ENCODE data around the gene SLC9A9.

Gene SLC9A9

DNA sequence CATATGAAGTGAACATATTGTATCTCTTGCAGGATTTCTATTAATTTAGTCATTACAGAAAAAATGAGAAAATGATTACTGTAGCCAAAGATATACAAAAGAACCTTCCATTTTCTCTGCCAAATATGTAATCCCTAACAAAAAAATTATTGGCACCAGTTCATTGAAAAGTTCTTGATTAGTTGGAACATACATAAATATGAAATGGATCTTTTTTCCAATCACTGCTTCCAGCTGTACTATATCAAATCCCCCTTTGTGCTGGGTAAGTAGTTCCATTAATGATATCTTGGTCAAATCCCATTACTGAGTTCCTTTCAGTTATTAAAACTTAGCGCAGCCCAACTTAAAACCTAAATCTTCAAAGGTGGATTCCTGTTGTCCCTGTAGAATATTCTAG, 263.8 kb downstream of the SLC9A9 start:
- no peak for TF ChIP-seq ZNF70 (CRISPR knock-in tag; IDR thresholded peaks at IDR 0.05)

DNA sequence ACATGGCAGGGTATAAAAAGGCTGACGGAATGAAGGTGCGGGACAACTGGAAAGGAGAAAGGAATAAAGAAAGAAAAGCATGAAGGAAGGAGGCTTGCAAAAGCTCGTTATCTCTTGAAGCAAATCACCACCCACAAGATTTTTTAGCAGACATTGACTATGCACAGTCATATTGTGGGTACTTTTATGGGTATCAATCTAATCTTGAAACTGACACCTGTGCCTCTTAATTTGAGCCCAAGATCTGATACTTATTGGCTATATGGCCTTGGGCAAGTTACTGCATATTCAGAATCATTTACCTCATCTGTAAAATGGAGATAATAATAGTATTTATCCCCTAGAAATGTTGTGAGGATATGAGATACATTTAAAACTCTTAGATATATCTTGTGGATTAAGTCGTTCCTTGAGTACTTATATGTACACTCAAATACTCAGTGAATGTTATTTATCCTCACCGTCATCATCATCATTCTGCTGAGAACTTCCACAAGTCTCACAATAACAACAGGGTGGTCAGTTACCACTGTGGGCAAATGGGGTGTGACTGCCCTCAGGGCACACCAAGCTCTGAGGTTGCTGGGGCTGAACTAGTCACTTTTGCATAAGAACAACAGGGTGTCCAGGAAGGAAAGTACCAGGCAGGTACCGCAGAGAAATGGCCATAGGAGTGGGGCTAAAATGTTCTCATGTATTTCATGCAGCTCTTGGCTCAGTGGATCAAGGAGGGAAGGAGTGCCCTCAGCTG, 266.1 kb downstream of the SLC9A9 start:
- no peak for ATAC-seq
- TF ChIP-seq ZNF565 (CRISPR knock-in tag; conservative IDR thresholded peaks at IDR 0.05; ENCODE audit: low read depth): no peak
- TF ChIP-seq ESRRG (CRISPR knock-in tag; IDR thresholded peaks at IDR 0.05): no peak
- no peak for TF ChIP-seq TOX (CRISPR knock-in tag; IDR thresholded peaks at IDR 0.05; ENCODE audit: borderline replicate concordance)
- TF ChIP-seq, protein P1, sequence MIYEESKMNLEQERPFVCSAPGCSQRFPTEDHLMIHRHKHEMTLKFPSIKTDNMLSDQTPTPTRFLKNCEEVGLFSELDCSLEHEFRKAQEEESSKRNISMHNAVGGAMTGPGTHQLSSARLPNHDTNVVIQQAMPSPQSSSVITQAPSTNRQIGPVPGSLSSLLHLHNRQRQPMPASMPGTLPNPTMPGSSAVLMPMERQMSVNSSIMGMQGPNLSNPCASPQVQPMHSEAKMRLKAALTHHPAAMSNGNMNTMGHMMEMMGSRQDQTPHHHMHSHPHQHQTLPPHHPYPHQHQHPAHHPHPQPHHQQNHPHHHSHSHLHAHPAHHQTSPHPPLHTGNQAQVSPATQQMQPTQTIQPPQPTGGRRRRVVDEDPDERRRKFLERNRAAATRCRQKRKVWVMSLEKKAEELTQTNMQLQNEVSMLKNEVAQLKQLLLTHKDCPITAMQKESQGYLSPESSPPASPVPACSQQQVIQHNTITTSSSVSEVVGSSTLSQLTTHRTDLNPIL (CRISPR knock-in tag; IDR thresholded peaks at IDR 0.05; ENCODE audit: low read depth): no peak
- no peak for TF ChIP-seq ZFP3 (CRISPR knock-in tag; IDR thresholded peaks at IDR 0.05)
- no peak for TF ChIP-seq BACH2 (CRISPR knock-in tag; IDR thresholded peaks at IDR 0.05; ENCODE audit: borderline replicate concordance)
- TF ChIP-seq TCF4 (CRISPR knock-in tag; IDR thresholded peaks at IDR 0.05; ENCODE audit: borderline replicate concordance): no peak
- no peak for TF ChIP-seq ZFP30 (CRISPR knock-in tag; IDR thresholded peaks at IDR 0.05)

More for the DNA sequence above, 263.8 kb downstream of the SLC9A9 start:
- ATAC-seq: no peak

DNA sequence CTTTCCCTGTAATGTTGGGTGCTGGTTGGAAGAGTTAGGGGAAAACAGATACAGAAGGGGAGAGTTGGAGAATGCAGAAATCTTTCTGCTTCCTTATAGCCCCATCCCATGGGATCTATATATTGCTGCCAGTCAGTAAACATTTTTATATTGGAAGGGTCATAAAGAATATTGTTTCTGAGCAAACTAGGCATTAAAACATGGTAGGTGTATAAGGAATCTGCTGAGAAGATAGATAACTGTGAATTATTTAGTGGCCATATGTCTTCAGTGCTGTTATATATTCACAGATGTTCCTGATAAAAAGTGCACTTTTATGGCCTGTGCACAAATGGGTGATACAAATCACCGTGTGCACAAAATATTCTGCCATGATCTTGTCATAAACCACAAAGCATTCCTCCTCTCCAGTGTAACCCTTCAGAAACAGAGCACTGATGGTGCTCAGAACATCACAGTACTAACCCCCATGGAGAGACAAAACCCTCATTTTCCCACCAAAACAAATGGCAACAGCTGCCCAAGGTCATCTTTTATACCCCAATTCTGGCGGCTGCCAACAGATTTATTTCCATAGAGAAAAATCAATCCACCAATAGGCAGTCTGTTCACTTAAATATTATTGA, 269.3 kb downstream of the SLC9A9 start:
- no peak for ATAC-seq
- TF ChIP-seq PPARA (CRISPR knock-in tag; IDR thresholded peaks at IDR 0.05; ENCODE audit: borderline replicate concordance) (no peak), ESRRG (CRISPR knock-in tag; IDR thresholded peaks at IDR 0.05) (no peak), SNAI2 (CRISPR knock-in tag; IDR thresholded peaks at IDR 0.05) (no peak), RARB (CRISPR knock-in tag; IDR thresholded peaks at IDR 0.05) (no peak), CSDC2 (CRISPR knock-in tag; IDR thresholded peaks at IDR 0.05) (no peak), ZNF8 (CRISPR knock-in tag; IDR thresholded peaks at IDR 0.05) (no peak), OSR1 (CRISPR knock-in tag; IDR thresholded peaks at IDR 0.05) (no peak), ZNF70 (CRISPR knock-in tag; IDR thresholded peaks at IDR 0.05) (no peak), TOX (CRISPR knock-in tag; IDR thresholded peaks at IDR 0.05; ENCODE audit: borderline replicate concordance) (no peak), ZFP3 (CRISPR knock-in tag; IDR thresholded peaks at IDR 0.05) (no peak)
- TF ChIP-seq, protein P2, sequence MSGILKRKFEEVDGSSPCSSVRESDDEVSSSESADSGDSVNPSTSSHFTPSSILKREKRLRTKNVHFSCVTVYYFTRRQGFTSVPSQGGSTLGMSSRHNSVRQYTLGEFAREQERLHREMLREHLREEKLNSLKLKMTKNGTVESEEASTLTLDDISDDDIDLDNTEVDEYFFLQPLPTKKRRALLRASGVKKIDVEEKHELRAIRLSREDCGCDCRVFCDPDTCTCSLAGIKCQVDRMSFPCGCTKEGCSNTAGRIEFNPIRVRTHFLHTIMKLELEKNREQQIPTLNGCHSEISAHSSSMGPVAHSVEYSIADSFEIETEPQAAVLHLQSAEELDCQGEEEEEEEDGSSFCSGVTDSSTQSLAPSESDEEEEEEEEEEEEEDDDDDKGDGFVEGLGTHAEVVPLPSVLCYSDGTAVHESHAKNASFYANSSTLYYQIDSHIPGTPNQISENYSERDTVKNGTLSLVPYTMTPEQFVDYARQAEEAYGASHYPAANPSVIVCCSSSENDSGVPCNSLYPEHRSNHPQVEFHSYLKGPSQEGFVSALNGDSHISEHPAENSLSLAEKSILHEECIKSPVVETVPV (CRISPR knock-in tag; IDR thresholded peaks at IDR 0.05): no peak
- TF ChIP-seq, protein P3, sequence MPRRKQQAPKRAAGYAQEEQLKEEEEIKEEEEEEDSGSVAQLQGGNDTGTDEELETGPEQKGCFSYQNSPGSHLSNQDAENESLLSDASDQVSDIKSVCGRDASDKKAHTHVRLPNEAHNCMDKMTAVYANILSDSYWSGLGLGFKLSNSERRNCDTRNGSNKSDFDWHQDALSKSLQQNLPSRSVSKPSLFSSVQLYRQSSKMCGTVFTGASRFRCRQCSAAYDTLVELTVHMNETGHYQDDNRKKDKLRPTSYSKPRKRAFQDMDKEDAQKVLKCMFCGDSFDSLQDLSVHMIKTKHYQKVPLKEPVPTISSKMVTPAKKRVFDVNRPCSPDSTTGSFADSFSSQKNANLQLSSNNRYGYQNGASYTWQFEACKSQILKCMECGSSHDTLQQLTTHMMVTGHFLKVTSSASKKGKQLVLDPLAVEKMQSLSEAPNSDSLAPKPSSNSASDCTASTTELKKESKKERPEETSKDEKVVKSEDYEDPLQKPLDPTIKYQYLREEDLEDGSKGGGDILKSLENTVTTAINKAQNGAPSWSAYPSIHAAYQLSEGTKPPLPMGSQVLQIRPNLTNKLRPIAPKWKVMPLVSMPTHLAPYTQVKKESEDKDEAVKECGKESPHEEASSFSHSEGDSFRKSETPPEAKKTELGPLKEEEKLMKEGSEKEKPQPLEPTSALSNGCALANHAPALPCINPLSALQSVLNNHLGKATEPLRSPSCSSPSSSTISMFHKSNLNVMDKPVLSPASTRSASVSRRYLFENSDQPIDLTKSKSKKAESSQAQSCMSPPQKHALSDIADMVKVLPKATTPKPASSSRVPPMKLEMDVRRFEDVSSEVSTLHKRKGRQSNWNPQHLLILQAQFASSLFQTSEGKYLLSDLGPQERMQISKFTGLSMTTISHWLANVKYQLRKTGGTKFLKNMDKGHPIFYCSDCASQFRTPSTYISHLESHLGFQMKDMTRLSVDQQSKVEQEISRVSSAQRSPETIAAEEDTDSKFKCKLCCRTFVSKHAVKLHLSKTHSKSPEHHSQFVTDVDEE (CRISPR knock-in tag; IDR thresholded peaks at IDR 0.05): no peak

DNA sequence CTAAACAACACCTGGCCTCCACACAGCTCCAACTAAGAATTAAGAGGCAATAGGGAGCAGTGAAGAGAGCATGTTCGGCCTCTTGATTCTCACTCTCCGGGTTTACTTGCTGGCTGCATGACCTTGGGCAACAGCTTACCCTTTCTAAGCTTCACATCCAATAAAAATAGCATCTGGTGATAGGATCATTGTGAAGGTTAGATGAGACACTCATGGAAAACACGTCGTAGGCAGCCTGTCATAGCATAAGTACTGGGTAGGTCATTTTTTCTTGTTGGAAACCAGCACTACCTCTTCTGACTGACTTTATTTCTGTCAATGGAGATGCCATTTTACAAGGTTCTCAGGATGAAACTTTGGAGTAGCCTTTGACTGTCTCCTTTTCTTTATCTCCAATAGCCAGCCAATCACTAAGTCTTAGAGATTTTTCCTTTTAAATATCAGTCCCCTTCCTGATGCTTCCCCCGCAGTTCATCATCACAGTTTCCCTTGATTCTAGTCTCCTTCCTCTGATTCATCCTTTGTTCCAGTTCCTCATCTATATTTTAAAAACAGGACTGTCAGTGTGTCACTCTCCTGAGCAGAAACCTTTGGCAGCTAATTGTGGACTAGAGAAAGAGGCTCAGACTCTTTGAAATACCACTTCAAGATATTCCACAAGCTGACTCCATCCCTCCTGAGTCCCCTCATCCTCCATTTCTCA, 271.5 kb downstream of the SLC9A9 start:
- no peak for ATAC-seq
- TF ChIP-seq, protein P2 (CRISPR knock-in tag; IDR thresholded peaks at IDR 0.05): no peak
- TF ChIP-seq, protein P3 (CRISPR knock-in tag; IDR thresholded peaks at IDR 0.05): no peak
- TF ChIP-seq, protein P4, sequence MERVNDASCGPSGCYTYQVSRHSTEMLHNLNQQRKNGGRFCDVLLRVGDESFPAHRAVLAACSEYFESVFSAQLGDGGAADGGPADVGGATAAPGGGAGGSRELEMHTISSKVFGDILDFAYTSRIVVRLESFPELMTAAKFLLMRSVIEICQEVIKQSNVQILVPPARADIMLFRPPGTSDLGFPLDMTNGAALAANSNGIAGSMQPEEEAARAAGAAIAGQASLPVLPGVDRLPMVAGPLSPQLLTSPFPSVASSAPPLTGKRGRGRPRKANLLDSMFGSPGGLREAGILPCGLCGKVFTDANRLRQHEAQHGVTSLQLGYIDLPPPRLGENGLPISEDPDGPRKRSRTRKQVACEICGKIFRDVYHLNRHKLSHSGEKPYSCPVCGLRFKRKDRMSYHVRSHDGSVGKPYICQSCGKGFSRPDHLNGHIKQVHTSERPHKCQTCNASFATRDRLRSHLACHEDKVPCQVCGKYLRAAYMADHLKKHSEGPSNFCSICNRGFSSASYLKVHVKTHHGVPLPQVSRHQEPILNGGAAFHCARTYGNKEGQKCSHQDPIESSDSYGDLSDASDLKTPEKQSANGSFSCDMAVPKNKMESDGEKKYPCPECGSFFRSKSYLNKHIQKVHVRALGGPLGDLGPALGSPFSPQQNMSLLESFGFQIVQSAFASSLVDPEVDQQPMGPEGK (CRISPR knock-in tag; IDR thresholded peaks at IDR 0.05; ENCODE audit: borderline replicate concordance): no peak
- TF ChIP-seq GLIS3 (CRISPR knock-in tag; IDR thresholded peaks at IDR 0.05) (no peak), BACH2 (CRISPR knock-in tag; IDR thresholded peaks at IDR 0.05; ENCODE audit: borderline replicate concordance) (no peak)
- TF ChIP-seq, protein P5, sequence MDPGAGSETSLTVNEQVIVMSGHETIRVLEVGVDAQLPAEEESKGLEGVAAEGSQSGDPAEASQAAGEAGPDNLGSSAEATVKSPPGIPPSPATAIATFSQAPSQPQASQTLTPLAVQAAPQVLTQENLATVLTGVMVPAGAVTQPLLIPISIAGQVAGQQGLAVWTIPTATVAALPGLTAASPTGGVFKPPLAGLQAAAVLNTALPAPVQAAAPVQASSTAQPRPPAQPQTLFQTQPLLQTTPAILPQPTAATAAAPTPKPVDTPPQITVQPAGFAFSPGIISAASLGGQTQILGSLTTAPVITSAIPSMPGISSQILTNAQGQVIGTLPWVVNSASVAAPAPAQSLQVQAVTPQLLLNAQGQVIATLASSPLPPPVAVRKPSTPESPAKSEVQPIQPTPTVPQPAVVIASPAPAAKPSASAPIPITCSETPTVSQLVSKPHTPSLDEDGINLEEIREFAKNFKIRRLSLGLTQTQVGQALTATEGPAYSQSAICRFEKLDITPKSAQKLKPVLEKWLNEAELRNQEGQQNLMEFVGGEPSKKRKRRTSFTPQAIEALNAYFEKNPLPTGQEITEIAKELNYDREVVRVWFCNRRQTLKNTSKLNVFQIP (CRISPR knock-in tag; IDR thresholded peaks at IDR 0.05; ENCODE audit: borderline replicate concordance, low read depth): no peak
